Astrocyte (in vitro differentiated cells and primary cell): ENCODE measurements around the gene TMEM132C. TPM values are rescaled to one million over a fixed set of nuclear protein-coding genes. Genes with fewer than 3 reads are reported as not detected.

ENCODE experiments used
- DNase-seq: peaks from one replicate; pipeline ENCODE4 v3.0.0-alpha.2; 2010; ENCODE audit warnings: low read depth
- FAIRE-seq: peaks from 2 replicates; lab custom pipeline; 2011; peaks lifted over from hg19 to GRCh38; lab: Jason Lieb, UNC
- H2AFZ ChIP-seq: 2 replicates; pipeline ENCODE4 v1.6.0; 2012; ENCODE audit warnings: low read depth, low read length, inconsistent platforms
- H3K27ac ChIP-seq: 2 replicates; pipeline ENCODE4 v1.5.1; 2011; ENCODE audit warnings: low read depth, low read length, inconsistent platforms
- H3K27me3 ChIP-seq: 2 replicates; pipeline ENCODE4 v1.6.0; 2011; ENCODE audit warnings: low read length, inconsistent platforms; ENCODE audit not compliant: insufficient read depth
- H3K36me3 ChIP-seq: 2 replicates; pipeline ENCODE4 v1.5.1; 2011; ENCODE audit warnings: low read length, inconsistent platforms; ENCODE audit not compliant: insufficient read depth
- H3K4me1 ChIP-seq: 2 replicates; pipeline ENCODE4 v1.5.1; 2011; ENCODE audit warnings: low read length, inconsistent platforms; ENCODE audit not compliant: insufficient read depth
- H3K4me2 ChIP-seq: 2 replicates; pipeline ENCODE4 v1.6.0; 2012; ENCODE audit warnings: low read length, inconsistent platforms
- H3K4me3 ChIP-seq: 2 replicates; pipeline ENCODE4 v1.5.1; 2011; ENCODE audit warnings: low read depth, mild to moderate bottlenecking, low read length, inconsistent platforms; ENCODE audit not compliant: insufficient read depth
- H3K79me2 ChIP-seq: 2 replicates; pipeline ENCODE4 v1.6.0; 2012; ENCODE audit warnings: mild to moderate bottlenecking, low read length, inconsistent platforms; ENCODE audit not compliant: insufficient read depth
- H3K9ac ChIP-seq: 2 replicates; pipeline ENCODE4 v1.6.0; 2012; ENCODE audit warnings: mild to moderate bottlenecking, low read length, inconsistent platforms
- H3K9me3 ChIP-seq: 2 replicates; pipeline ENCODE4 v1.5.1; 2012; ENCODE audit warnings: low read depth, mild to moderate bottlenecking, low read length, inconsistent platforms; ENCODE audit not compliant: insufficient read depth
- H4K20me1 ChIP-seq: 2 replicates; pipeline ENCODE4 v1.6.0; 2012; ENCODE audit warnings: low read length, inconsistent platforms; ENCODE audit not compliant: insufficient read depth
- H3K27ac Mint-ChIP-seq: one replicate; pipeline ENCODE4 v1.8.0; 2021; ENCODE audit warnings: mild to moderate bottlenecking, mixed read lengths; ENCODE audit not compliant: unreplicated experiment
- H3K27me3 Mint-ChIP-seq: one replicate; pipeline ENCODE4 v1.8.0; 2021; ENCODE audit warnings: low read depth, mixed read lengths; ENCODE audit not compliant: unreplicated experiment
- H3K36me3 Mint-ChIP-seq: one replicate; pipeline ENCODE4 v1.8.0; 2021; ENCODE audit warnings: low read depth, mixed read lengths; ENCODE audit not compliant: unreplicated experiment
- H3K4me1 Mint-ChIP-seq: one replicate; pipeline ENCODE4 v1.8.0; 2021; ENCODE audit warnings: low read depth, mixed read lengths; ENCODE audit not compliant: unreplicated experiment
- H3K4me3 Mint-ChIP-seq: one replicate; pipeline ENCODE4 v1.8.0; 2021; ENCODE audit warnings: mild to moderate bottlenecking, moderate library complexity, mixed read lengths; ENCODE audit not compliant: unreplicated experiment
- H3K9me3 Mint-ChIP-seq: one replicate; pipeline ENCODE4 v1.8.0; 2021; ENCODE audit warnings: mild to moderate bottlenecking, mixed read lengths; ENCODE audit not compliant: unreplicated experiment
- EZH2 ChIP-seq: IDR thresholded peaks from 2 replicates; pipeline ENCODE4 v1.6.1; 2012; ENCODE audit warnings: mild to moderate bottlenecking, low read length, inconsistent platforms; ENCODE audit not compliant: insufficient read depth
- total RNA-seq: library from RNA; stranded (reverse); gene quantifications from 2 replicates; pipeline ENCODE4 v1.2.1, GENCODE V29; 2021
- TF ChIP-seq, protein P1 (sequence below): IDR thresholded peaks from 2 replicates; pipeline ENCODE4 v1.5.1; 2011; ENCODE audit warnings: low read depth, mild to moderate bottlenecking, inconsistent platforms, low read length, moderate library complexity; ENCODE audit not compliant: insufficient read depth

The TMEM132C gene
- total RNA-seq, 1 donor from 2014 or later, result not detected

GRCh38 chr12:128629979-128630378 lies 363.0 kb downstream of the TMEM132C start:
- Mint-ChIP-seq H3K27me3 (no peaks in the 10 kb centered on the region), H3K4me1 (no peaks in the 10 kb centered on the region), H3K36me3 (no peaks in the 10 kb centered on the region), H3K27ac (no peak overlapping the region), H3K9me3 (peaks cover 25% of the 10 kb centered on the region), H3K4me3 (no peak overlapping the region)
- Histone ChIP-seq H3K79me2 (no peaks in the 10 kb centered on the region), H3K27ac (no peak overlapping the region), H2AFZ (no peak overlapping the region), H3K27me3 (no peaks in the 10 kb centered on the region), H3K9me3 (peaks cover 10% of the 10 kb centered on the region), H3K4me2 (no peak overlapping the region), H3K36me3 (no peaks in the 10 kb centered on the region), H3K9ac (no peak overlapping the region), H4K20me1 (no peaks in the 10 kb centered on the region), H3K4me3 (no peak overlapping the region), H3K4me1 (no peaks in the 10 kb centered on the region)
- DNase-seq (no peak), FAIRE-seq (no peak)
- no peak for TF ChIP-seq EZH2
- TF ChIP-seq, protein P1, sequence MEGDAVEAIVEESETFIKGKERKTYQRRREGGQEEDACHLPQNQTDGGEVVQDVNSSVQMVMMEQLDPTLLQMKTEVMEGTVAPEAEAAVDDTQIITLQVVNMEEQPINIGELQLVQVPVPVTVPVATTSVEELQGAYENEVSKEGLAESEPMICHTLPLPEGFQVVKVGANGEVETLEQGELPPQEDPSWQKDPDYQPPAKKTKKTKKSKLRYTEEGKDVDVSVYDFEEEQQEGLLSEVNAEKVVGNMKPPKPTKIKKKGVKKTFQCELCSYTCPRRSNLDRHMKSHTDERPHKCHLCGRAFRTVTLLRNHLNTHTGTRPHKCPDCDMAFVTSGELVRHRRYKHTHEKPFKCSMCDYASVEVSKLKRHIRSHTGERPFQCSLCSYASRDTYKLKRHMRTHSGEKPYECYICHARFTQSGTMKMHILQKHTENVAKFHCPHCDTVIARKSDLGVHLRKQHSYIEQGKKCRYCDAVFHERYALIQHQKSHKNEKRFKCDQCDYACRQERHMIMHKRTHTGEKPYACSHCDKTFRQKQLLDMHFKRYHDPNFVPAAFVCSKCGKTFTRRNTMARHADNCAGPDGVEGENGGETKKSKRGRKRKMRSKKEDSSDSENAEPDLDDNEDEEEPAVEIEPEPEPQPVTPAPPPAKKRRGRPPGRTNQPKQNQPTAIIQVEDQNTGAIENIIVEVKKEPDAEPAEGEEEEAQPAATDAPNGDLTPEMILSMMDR, result no peak

- H3K4me1 Mint-ChIP-seq, result no peaks in the 10 kb centered on the region
- no peaks in the 10 kb centered on the region for H3K36me3 Mint-ChIP-seq
- H3K9me3 Mint-ChIP-seq, result peaks cover 12% of the 10 kb centered on the region
- no peaks in the 10 kb centered on the region for H3K36me3 ChIP-seq
- H3K27me3 Mint-ChIP-seq, result no peaks in the 10 kb centered on the region
- H3K4me2 ChIP-seq, result no peak overlapping the region
- H3K27ac ChIP-seq, result no peak overlapping the region
- no peak overlapping the region for H3K4me3 ChIP-seq
- no peak for DNase-seq
- no peak for TF ChIP-seq EZH2
- TF ChIP-seq, protein P1, result no peak
- no peak overlapping the region for H2AFZ ChIP-seq
- H3K27ac Mint-ChIP-seq, result no peak overlapping the region
- peaks cover 6% of the 10 kb centered on the region for H3K9me3 ChIP-seq
- no peak overlapping the region for H3K4me3 Mint-ChIP-seq
- no peak overlapping the region for H3K9ac ChIP-seq
- no peak for FAIRE-seq
- no peaks in the 10 kb centered on the region for H3K27me3 ChIP-seq
- H3K4me1 ChIP-seq, result no peaks in the 10 kb centered on the region
- no peaks in the 10 kb centered on the region for H3K79me2 ChIP-seq
- H4K20me1 ChIP-seq, result no peaks in the 10 kb centered on the region
These were observed 371.0 kb downstream of the TMEM132C start for GRCh38 chr12:128637642-128638606.

DNA sequence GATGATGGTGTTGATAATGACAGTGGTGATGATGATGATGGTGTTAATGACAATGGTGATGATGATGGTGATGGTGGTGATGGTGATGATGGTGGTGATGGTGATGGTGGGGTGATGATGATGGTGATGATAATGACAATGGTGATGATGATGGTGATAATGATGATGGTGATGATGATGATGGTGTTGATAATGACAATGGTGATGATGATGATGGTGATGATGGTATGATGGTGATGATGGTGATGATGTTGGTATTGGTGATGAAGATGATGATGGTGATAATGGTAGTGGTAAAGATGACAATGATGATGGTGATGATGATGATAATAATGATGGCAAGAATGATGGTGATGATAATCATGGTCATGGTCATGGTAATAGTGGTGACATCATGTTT lies 372.1 kb downstream of the TMEM132C start:
- no peaks in the 10 kb centered on the region for H3K36me3 Mint-ChIP-seq
- H3K27ac Mint-ChIP-seq, result no peak overlapping the region
- peaks cover 10% of the 10 kb centered on the region for H3K9me3 Mint-ChIP-seq
- Histone ChIP-seq H4K20me1 (no peaks in the 10 kb centered on the region), H3K9me3 (peaks cover 6% of the 10 kb centered on the region), H3K27me3 (no peaks in the 10 kb centered on the region), H3K79me2 (no peaks in the 10 kb centered on the region), H3K9ac (no peak overlapping the region), H2AFZ (no peak overlapping the region), H3K4me3 (no peak overlapping the region), H3K4me1 (no peaks in the 10 kb centered on the region), H3K4me2 (no peak overlapping the region), H3K27ac (no peak overlapping the region), H3K36me3 (no peaks in the 10 kb centered on the region)
- DNase-seq (no peak), FAIRE-seq (peak; percentile 82)
- no peaks in the 10 kb centered on the region for H3K27me3 Mint-ChIP-seq
- no peaks in the 10 kb centered on the region for H3K4me1 Mint-ChIP-seq
- no peak for TF ChIP-seq EZH2
- TF ChIP-seq, protein P1, result no peak
- no peak overlapping the region for H3K4me3 Mint-ChIP-seq
